ENCODE measurements around the gene GSTT2B.
"Not testable (repeated sequence)": the region's sequence is repeated elsewhere in the genome, so short reads cannot be mapped to it uniquely, and the experiment has no call there.

The GSTT2B gene

DNA sequence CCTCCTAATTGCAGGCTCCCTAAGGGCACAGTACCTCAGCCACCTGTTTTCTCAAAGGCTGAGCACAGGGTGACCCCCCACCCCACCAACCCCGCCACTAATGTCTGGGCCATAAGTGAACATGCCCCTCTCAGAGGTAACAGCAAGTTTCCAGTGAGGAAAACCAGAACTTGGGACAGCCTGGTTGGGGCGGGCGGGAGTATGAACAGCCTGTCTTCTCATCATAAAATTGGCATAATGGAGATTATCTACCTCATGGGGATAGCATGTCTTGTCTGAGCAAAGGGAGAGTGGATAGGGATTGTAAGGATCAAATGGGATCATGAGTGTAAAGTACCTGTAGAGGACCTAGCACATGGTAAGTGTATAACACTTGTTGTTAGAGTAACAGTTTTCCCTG, 10.9 kb upstream of the GSTT2B start:
- DNase-seq (ENCODE audit: low spot score); in situ Hi-C loops (cut with MboI; ENCODE audit: low sequenced_read_pairs, unreplicated experiment): not testable (repeated sequence)

DNA sequence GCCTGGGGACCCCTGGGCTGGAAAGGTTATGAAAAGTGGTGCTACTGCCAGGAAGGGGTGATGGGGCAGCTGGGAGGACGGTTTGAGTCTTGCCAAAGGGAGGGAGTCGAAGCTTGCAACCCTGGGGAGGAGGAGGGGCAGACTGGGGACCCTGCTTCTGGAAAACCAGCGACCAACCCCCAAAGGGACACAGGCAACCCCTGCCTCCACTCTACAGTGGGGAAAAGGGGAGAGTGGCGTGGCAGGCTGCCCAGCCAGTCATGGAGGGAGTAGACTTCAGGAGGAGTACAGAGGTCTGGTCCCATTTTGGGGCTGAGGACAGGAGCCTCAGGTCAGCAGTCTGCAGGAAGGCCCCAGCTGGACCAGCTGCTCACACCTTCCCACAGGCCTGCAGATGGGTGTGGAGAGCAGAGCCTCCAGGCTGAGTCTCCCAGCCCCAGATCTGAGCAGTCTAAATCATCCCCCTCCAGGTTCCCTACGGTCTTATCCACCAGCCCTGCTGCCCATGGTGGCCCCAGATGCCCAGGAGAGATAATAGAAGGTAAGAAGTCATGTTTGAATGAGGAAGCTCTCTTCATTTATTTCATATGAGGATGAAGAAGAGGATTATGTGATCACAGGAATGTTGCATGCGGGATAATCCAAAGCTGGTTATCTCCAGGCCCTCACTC, 10.0 kb upstream of the GSTT2B start:
- TF ChIP-seq, protein P1, sequence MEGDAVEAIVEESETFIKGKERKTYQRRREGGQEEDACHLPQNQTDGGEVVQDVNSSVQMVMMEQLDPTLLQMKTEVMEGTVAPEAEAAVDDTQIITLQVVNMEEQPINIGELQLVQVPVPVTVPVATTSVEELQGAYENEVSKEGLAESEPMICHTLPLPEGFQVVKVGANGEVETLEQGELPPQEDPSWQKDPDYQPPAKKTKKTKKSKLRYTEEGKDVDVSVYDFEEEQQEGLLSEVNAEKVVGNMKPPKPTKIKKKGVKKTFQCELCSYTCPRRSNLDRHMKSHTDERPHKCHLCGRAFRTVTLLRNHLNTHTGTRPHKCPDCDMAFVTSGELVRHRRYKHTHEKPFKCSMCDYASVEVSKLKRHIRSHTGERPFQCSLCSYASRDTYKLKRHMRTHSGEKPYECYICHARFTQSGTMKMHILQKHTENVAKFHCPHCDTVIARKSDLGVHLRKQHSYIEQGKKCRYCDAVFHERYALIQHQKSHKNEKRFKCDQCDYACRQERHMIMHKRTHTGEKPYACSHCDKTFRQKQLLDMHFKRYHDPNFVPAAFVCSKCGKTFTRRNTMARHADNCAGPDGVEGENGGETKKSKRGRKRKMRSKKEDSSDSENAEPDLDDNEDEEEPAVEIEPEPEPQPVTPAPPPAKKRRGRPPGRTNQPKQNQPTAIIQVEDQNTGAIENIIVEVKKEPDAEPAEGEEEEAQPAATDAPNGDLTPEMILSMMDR (IDR thresholded peaks at IDR 0.05; ENCODE audit: borderline replicate concordance, control extremely low read depth, extremely low read depth, insufficient read depth, missing control alignments) = no peak
- DNase-seq (ENCODE audit: low spot score) = no peak
- in situ Hi-C loops (cut with MboI; ENCODE audit: low sequenced_read_pairs, unreplicated experiment) = no loop called here

DNA sequence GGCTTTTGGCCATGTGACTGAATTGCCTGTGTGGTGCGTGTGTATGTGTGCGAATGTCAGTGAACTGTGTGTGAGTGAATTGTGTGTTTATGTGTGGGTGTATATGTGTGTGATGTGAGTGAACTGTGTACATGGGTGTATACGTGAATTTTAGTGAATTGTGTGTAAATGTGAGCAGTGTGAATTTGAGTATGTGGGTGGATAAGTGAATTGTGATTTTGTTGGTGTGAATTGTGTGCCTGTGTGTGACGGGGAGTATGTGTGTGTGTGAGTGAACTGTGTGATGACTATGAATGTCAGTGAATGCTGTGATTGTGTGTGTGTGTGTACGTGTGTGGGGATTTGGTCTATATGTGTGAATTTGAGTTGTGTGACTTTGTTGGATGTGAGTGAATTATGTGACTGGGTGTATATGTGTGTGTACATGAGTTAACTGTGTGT, 9.2 kb upstream of the GSTT2B start:
- TF ChIP-seq, protein P1 (IDR thresholded peaks at IDR 0.05; ENCODE audit: borderline replicate concordance, control extremely low read depth, extremely low read depth, insufficient read depth, missing control alignments) = no peak
- DNase-seq (ENCODE audit: low spot score) = no peak
- in situ Hi-C loops (cut with MboI; ENCODE audit: low sequenced_read_pairs, unreplicated experiment) = no loop called here

DNA sequence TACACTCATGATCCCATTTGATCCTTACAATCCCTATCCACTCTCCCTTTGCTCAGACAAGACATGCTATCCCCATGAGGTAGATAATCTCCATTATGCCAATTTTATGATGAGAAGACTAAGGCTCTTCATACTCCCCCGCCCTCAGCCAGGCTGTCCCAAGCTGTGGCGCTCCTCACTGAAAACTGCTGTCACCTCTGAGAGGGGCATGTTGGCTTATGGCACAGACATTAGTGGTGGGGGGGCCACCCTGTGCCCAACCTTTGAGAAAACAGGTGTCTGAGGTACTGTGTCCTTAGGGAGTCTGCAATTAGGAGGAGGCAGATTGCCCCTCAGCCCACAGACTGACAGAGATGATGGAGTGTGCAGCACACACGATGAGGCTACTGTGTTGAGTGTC, 8.1 kb upstream of the GSTT2B start:
- in situ Hi-C loops (cut with MboI; ENCODE audit: low sequenced_read_pairs, unreplicated experiment) = no loop called here
- TF ChIP-seq, protein P1 (IDR thresholded peaks at IDR 0.05; ENCODE audit: borderline replicate concordance, control extremely low read depth, extremely low read depth, insufficient read depth, missing control alignments) = no peak

DNA sequence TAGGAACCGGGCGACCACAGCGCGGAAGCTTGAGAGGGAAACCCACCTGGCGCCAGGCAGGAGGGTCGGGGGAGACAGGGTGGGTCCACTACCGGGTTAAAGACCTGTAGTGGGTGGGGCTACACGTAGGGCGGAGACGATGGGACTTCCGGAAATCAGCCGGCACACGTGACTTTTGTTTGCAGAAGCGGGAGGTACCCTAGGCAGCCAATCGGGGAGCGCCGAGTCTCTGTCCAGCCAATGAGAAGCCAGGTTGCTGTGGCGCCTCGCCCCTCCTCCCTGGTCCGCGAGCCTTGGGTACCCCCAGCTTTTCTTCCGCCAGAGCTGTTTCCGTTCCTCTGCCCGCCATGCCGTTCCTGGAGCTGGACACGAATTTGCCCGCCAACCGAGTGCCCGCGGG, 5.6 kb upstream of the GSTT2B start, which contains the start of gene DDTL:
DDTL (plus strand) TSS at position 321 of the 400 bp plus-strand sequence; CDS start at position 348, 27 bp downstream.
- in situ Hi-C loops (cut with MboI; ENCODE audit: low sequenced_read_pairs, unreplicated experiment); DNase-seq (ENCODE audit: low spot score): not testable (repeated sequence)

More for the DNA sequence above, 8.1 kb upstream of the GSTT2B start:
- no peak for DNase-seq (ENCODE audit: low spot score)

DNA sequence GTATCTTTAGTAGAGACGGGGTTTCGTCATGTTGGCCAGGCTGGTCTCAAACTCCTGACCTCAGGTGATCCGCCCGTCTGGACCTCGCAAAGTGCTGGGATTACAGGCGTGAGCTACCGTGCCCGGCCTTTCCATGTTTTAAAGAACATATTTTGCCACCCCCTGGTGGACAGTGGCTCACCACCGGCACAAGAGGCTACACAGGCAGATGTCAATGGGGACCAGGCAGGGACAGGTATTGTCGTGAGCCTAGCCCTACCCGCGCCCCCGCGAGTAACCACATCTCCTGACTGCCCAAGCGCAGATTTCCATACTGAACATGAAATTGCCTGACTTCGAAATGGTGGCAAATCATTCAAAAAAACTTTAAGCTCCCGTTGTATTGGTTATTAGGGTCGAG, 5.1 kb upstream of the GSTT2B start:
- in situ Hi-C loops (cut with MboI; ENCODE audit: low sequenced_read_pairs, unreplicated experiment); DNase-seq (ENCODE audit: low spot score): not testable (repeated sequence)

DNA sequence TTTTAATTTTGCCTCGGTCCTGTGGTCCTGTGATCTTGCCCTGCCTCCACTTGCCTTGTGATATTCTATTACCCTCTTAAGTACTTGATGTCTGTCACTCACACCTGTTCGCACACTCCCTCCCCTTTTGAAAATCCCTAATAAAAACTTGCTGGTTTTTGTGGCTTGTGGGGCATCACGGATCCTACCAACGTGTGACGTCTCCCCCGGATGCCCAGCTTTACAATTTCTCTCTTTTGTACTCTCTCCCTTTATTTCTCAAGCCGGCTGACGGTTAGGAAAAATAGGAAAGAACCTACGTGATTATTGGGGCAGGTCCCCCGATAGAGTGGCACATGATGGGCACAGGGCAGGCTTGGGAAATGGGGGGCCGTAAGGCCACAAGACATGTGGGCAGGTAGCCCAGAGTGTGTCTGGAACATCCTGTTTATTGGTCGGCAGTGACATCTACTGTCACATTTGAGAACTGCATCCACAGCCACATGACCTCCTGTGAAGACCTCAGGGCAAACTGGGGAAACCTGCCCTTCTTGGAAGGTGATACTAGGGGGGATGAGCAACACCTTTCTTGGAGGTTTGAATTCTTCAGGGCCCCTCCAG, 4.6 kb downstream of the GSTT2B start:
- DNase-seq (ENCODE audit: low spot score) = peak; percentile 70
- in situ Hi-C loops (cut with MboI; ENCODE audit: low sequenced_read_pairs, unreplicated experiment) = not testable (repeated sequence)
- TF ChIP-seq, protein P1 (IDR thresholded peaks at IDR 0.05; ENCODE audit: borderline replicate concordance, control extremely low read depth, extremely low read depth, insufficient read depth, missing control alignments) = peak; percentile 94

DNA sequence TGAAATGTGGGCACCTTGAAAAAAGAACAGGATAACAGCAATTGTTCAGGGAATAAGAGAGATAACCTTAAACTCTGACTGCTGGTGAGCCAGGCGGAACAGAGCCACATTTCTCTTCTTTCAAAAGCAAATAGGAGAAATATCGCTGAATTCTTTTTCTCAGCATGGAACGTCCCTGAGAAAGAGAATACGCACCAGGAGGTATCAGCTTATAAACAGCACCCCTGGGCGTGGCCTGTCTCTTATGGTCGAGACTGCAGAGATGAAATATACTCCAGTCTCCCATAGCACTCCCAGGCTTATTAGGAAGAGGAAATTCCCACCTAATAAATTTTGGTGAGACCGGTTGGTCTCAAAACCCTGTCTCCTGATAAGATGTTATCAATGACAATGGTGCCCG, 5.1 kb downstream of the GSTT2B start:
- in situ Hi-C loops (cut with MboI; ENCODE audit: low sequenced_read_pairs, unreplicated experiment); DNase-seq (ENCODE audit: low spot score): not testable (repeated sequence)

DNA sequence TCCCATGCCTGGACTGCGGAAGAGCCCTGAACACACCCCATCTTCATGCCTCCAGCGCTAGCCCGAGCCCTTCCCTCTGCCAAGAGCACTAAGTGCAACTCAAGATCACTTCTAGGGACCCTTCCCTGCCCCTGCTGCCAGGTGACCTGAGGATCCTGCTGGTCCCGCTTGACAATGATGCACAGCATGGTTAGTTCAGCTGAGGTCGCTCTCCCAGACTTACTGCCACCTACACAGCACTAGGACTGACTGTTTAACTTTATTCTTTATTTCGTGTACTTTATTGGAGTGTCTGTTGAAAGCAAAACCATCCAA, 6.0 kb downstream of the GSTT2B start:
- in situ Hi-C loops (cut with MboI; ENCODE audit: low sequenced_read_pairs, unreplicated experiment); DNase-seq (ENCODE audit: low spot score): not testable (repeated sequence)

DNA sequence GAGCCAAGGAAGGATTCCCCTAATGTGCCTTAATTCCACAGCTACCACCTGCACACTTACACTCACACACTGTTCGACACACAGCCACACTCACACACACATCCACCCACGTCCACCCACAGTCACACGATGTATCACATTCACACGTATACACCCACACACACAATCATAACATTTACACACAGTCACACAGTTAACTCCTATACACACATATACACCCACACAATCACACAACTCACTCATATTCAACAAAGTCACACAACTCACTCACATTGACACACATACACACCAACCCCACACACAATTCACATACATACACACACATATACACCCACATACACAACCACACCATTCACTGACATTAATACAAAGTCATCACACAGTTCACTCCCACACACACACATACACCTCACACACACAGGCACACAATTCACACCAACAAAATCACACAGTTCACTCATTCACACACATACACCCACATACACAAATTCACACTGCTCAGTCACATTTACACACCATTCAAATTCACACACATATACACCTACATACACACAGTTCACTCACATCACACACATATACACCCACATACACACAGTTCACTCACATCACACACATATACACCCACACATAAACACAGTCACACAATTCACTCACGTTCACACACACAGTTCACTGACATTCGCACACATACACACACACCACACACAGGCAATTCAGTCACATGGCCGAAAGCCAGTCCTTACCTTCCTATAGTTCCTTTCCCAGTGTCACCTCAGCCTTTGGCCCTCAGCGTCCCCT, 6.6 kb downstream of the GSTT2B start:
- DNase-seq (ENCODE audit: low spot score); in situ Hi-C loops (cut with MboI; ENCODE audit: low sequenced_read_pairs, unreplicated experiment): not testable (repeated sequence)

DNA sequence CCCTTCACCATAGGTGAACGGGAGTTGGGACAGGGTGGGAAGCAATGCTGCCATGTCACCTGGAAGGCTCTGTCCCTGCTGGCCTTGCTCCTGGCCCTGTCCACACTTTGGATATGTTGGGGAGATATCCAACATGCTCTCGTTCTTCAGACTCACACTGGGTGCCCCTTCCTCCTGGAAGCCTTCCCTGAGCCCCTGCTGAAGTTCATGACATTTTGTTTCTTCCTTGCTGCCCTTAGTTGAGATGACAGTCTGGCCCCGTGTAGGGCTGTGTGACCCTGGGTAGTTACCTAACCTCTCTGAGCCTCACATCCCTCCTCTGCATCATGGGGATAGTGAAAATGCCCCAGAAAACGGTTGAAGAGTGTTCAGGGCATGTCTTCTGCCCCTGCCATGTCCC, 7.5 kb downstream of the GSTT2B start:
- in situ Hi-C loops (cut with MboI; ENCODE audit: low sequenced_read_pairs, unreplicated experiment); DNase-seq (ENCODE audit: low spot score): not testable (repeated sequence)

DNA sequence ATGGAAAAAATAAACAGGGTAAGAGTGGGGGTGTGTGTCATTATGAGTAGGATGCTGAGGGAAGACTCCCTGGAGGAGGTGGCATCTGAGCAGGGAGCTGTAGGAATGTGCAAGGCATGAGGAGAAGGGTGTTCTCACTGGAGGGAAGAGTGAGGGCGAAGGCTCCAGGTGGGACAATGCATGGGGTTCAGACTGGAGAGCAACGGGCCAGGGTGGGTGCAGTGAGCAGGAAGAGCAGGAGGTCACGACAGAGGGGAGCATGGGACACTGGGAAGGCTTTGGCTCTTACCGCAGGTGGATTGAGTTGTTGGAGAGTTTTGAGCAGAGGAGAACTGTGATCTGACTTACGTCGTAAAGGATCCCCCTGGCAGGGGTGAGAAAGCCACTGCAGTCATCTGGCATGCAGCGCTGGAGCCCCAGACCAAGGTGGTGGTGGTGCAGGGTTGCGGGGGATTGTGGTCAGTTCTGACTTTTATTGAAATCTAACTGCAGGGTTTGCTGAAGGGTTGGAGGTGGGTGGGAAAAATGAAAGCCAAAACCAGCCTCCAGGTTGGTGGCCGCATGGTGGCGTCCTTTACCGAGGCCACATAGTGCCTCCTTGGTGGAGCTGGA, 8.1 kb downstream of the GSTT2B start:
- in situ Hi-C loops (cut with MboI; ENCODE audit: low sequenced_read_pairs, unreplicated experiment); DNase-seq (ENCODE audit: low spot score): not testable (repeated sequence)

DNA sequence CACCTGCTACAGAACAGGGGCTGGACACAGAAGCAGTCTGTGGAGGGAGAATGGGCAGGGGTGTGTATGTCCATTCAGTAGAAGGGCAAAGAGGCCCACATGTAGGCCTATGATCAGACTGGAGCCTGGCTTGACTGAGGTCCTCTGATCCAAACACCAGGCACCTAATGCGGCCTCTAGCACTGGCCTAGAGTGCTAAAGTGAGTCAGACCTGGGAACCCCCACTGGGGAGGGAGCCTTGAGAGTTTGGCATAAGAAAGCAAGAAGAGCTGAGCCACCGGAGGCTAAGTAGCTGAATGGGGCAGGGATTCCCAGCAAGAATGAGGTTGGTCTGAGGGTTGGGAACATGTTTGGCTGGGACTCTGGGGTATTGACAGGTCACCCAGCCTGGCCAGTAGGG, 9.6 kb downstream of the GSTT2B start:
- in situ Hi-C loops (cut with MboI; ENCODE audit: low sequenced_read_pairs, unreplicated experiment); DNase-seq (ENCODE audit: low spot score): not testable (repeated sequence)
